HG03439 (cell line): ENCODE data around the gene CTSZ.
"Not testable (repeated sequence)": the region's sequence is repeated elsewhere in the genome, so short reads cannot be mapped to it uniquely, and the experiment has no call there.

Experiments used
- ATAC-seq: cut with Tn5 transposase; IDR thresholded peaks from one replicate; pipeline ENCODE4 v1.9.1; 2021; ENCODE audit warnings: mild to moderate bottlenecking, moderate library complexity; ENCODE audit not compliant: unreplicated experiment

The CTSZ gene

DNA sequence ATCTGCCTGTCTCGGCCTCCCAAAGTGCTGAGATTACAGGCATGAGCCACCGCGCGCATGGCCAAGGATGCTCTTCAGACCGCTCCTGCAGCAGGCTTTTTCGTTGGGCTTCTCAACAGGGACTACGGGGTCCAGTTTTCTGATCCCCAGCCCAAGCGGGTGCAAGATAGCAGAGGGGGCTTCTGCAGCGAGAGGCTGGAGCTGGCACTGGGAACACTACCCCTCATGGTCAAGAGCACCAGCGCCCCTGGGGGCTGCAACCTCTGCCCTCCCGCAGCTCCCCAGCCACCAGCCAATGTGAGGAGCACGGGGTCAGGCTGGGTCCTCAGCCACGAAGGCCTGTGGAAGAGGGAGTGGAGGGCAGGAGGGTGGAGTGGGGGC is 6.0 kb downstream of the CTSZ start:
- no peak for ATAC-seq

- ATAC-seq, result no peak
Observed at GRCh38 chr20:59000326-59000725, 6.7 kb downstream of the CTSZ start.

DNA sequence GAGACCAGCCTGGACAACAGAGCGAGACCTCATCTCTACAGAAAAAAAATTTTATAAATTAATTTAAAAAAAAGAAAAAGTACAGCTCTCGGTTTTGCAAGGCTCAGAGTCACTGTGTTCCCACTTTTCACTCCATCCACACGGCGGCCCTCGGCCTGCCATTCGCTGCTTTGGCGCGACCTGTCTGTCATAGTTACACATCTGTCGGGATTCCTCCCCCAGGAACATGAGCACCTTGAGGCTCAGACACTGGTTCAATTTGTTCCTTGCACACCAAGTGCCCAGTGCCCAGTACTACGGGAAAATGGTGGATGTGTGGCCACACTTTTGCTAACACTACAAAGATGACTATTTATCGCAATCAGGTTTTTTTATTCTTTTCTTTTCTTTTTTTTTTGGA is 8.4 kb downstream of the CTSZ start:
- ATAC-seq, result no peak

- no peak for ATAC-seq
Observed at GRCh38 chr20:58997141-58997770, 9.8 kb downstream of the CTSZ start.

- no peak for ATAC-seq
Observed at GRCh38 chr20:58996226-58996611, 10.8 kb downstream of the CTSZ start.

GRCh38 chr20:58995461-58996225 is 11.4 kb downstream of the CTSZ start:
- ATAC-seq, result no peak

DNA sequence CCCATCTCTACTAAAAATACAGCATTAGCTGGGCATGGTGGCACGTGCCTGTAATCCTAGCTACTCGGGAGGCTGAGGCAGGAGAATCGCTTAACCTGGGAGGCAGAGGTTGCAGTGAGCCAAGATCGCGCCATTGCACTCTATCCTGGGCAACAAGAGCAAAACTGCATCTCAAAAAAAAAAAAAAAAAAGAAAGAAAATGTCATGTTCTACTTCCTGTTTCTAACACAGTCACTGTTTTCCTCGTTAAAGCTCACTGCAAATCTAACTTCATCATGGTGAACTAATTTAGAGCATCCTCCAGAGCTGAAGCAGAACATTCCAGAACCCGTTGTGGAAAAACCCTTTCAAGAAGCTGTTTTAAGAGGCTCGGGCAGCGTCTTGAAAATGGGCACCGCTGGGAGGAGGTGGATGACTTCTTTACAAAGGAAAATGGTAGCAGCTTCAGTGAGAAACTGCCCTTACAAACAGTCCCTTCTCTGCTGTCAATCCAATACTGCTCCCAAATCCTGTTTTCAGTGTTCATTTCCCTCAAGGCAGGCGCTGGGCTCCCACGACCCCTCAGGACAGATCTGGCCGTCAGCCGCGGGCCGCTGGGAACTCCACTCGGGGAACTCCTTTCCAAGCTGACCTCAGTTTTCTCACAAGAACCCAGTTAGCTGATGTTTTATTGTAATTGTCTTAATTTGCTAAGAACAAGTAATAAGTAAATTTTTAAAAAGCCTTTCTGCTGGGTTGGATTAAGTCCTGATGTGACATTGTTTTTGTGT is 12.5 kb downstream of the CTSZ start:
- no peak for ATAC-seq

DNA sequence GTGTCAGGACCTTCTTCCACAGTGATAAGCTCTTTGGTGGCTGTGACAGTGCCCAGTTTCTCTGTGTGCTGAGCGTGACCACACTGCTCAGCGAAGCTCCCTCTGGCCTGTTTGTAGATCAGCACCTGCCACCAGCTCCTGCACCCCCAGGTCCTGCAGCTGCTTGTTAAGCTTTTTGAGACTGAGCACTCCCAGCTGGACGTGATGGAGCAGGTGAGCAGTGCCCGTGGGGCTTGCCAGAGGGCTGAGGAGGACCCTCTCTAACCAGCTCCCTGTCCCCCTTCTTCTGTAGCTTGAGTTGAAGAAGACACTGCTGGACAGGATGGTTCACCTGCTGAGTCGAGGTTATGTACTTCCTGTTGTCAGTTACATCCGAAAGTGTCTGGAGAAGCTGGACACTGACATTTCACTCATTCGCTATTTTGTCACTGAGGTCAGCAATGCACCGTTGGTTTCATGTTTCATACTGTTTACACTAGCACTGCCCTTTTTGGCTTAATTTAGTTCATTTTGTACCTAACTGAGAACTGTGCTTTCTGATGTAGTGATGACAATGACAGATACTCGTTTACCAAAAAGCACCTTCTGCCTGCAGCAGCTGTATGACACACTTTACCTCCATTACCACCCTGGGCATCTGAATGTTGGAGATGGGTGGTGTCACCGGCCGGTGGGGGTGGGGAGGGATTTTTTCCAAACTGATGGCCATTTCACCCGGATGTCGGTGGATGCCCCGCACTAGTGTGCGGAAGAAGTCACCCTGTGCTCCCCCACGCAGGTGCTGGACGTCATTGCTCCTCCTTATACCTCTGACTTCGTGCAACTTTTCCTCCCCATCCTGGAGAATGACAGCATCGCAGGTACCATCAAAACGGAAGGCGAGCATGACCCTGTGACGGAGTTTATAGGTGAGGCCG is 13.5 kb downstream of the CTSZ start:
- ATAC-seq, result no peak

- no peak for ATAC-seq
Observed at GRCh38 chr20:58992911-58993310, 14.1 kb downstream of the CTSZ start.

- no peak for ATAC-seq
Observed at GRCh38 chr20:58991715-58992114, 15.3 kb downstream of the CTSZ start.

GRCh38 chr20:58990651-58991445 is 16.2 kb downstream of the CTSZ start:
- no peak for ATAC-seq

DNA sequence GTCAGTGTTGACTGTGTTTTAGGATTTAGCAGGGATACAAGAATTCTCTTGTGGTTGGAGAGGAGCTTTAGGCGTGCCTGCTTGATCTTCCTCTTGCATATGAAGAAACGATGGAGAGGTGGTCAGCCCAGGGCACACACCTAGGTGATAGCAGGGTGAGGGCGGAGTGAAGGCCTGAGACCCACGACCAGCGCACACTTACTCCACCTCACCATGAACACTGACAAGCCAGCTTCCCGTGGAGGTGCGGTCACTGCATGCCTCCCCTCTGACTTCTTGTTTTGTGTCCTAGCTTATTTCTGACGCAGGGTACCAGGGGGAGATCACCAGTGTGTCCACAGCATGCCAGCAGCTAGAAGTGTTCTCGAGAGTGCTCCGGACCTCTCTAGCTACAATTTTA is 17.9 kb downstream of the CTSZ start:
- no peak for ATAC-seq

DNA sequence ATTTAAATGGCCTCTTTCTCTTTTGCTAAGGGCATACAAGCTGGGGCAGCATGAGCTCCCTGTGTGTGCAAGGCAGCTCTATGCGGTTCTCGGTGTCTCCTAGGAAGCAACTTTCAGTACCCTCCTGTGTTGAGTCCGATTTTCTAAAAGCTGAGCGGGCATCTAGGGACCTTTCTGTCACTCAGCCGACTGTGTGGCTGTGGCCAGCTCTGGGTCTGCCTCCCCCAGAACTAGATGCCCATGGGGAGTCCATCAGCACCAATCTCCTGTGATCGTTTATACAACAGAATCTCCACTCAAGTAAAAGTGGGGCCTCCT is 18.5 kb downstream of the CTSZ start:
- no peak for ATAC-seq

DNA sequence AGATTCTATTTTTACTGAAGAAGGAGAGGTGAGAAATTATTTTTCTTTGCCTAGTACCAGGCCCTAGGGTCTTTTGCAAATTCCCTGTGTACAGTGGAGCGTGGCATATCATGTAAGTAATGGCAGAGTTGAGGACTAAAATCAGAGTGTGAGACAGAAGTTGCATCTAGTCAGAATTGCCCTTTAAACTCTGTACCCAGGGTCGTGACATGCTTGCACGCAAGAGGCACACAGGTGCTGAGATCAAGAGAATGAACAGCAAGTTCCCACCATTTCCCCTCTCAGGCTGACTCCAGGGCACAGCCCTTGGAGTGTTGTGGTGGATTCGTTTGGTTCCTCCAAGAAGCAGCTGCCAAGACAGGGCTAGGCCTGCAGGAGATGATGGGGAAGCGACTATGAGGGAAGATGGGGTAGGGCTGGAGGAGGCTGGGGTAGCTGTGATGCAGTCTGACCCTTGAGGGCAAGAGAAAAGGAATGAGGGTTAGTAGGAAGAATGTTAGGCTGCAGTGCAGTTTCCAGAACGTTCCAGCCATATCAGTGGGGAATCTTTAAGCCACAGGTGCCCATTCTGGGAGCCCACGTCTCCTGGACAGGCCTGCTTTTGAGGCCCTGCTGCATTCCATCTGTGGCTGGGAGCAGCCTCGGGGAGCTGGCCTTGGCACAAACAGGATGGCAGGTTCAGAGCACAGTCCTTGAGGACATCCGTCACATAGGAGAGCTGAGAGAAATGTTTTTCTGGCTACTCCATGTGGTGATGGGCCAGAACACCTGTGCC is 19.1 kb downstream of the CTSZ start:
- ATAC-seq, result no peak

- no peak for ATAC-seq
Observed at GRCh38 chr20:58986968-58987517, 20.0 kb downstream of the CTSZ start.

DNA sequence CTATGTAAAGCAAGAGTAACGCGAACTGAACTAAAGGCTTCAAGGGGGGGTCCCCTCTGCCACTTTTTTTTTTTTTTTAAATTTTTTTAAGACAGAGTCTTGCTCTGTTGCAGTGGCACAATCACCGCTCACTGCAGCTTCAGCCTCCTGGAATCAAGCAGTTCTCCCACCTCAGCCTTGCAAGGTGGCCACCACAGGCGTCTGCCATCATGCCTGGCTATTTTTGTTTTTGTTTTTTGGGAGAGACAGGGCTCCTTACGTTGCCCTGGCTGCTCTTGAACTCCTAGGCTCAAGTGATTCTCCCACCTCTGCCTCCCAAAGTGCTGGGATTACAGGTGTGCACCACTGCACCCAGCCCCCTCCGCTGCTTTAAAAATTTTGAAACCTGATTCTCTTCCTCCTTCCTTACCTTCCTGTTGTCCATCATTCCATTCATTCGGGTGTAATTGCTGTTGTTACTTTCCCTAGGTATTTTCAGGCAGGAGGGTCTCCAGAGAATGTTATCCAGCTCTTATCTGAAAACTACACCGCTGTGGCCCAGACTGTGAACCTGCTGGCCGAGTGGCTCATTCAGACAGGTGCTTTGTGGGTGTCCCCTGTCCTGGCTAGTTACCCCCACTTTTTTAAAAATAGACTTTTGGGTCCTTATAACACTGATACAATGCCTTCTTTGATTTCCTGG is 20.6 kb downstream of the CTSZ start:
- ATAC-seq, result no peak

- ATAC-seq, result no peak
Observed at GRCh38 chr20:58985656-58986055, 21.4 kb downstream of the CTSZ start.

- ATAC-seq, result no peak
Observed at GRCh38 chr20:58984691-58985090, 22.4 kb downstream of the CTSZ start.

DNA sequence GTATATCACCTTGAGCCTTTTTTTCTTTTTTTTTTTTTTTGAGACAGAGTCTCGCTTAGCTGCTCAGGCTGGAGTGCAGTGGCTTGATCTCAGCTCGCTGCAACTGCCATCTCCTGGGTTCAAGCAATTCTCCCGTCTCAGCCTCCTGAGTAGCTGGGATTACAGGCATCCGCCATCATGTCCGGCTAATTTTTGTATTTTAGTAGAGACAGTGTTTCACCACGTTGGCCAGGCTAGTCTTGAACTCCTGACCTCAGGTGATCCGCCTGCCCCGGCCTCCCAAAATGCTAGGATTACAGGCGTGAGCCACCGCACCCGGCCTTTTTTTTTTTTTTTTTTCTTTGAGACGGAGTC is 24.0 kb downstream of the CTSZ start:
- not testable (repeated sequence) for ATAC-seq
